IMR-90 (cell line): Measurements from ENCODE around the gene STAT5B.

Source experiments
- SMC3 ChIP-seq: fragments of 150-350 bp; IDR thresholded peaks from 2 replicates; pipeline ENCODE4 v1.6.1; 2016; ENCODE audit warnings: low read depth, mild to moderate bottlenecking, antibody characterized with exemption, low read length, moderate library complexity
- TF ChIP-seq, protein P1 (sequence below): conservative IDR thresholded peaks from 2 replicates; pipeline ENCODE4 v1.5.1; 2012; ENCODE audit warnings: mild to moderate bottlenecking, low read depth, low read length, improper control_type of control experiment

DNA sequence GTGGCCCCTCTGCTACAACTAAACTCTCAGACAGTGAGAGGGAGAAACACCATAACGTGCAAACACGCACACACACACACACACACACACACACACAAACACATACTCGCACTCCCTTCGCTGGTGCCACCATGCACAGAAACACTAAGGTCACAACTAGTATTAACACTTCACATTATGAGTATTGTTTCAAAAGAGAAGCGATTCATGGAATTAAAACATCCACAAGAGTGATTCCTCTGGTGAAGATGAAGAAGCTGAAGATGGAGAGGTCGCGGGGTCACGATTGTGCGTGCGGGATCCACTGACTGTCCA, 74.8 kb downstream of the STAT5B start:
- no peak for TF ChIP-seq SMC3
- TF ChIP-seq, protein P1, sequence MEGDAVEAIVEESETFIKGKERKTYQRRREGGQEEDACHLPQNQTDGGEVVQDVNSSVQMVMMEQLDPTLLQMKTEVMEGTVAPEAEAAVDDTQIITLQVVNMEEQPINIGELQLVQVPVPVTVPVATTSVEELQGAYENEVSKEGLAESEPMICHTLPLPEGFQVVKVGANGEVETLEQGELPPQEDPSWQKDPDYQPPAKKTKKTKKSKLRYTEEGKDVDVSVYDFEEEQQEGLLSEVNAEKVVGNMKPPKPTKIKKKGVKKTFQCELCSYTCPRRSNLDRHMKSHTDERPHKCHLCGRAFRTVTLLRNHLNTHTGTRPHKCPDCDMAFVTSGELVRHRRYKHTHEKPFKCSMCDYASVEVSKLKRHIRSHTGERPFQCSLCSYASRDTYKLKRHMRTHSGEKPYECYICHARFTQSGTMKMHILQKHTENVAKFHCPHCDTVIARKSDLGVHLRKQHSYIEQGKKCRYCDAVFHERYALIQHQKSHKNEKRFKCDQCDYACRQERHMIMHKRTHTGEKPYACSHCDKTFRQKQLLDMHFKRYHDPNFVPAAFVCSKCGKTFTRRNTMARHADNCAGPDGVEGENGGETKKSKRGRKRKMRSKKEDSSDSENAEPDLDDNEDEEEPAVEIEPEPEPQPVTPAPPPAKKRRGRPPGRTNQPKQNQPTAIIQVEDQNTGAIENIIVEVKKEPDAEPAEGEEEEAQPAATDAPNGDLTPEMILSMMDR = no peak
